SK-N-SH (cell line): Measurements from ENCODE around the gene AP3S1. TPM values are rescaled to one million over a fixed set of nuclear protein-coding genes. Genes with fewer than 3 reads are reported as not detected.

Experiments
- CTCF ChIA-PET: fragments of 300-600, 350-600 bp; formaldehyde crosslinking; extraction: SDS; loops from one replicate; lab custom pipeline; 2021; lab: Yijun Ruan, JAX
- POLR2A ChIA-PET: fragments of 350-600 bp; sonication (Branson Sonifier 250); formaldehyde crosslinking; extraction: SDS; loops from one replicate; lab custom pipeline; 2020; ENCODE audit warnings: antibody characterized with exemption, inconsistent platforms; lab: Yijun Ruan, JAX
- DNase-seq: peaks from one replicate; pipeline ENCODE4 v3.0.0; 2012
- H2AFZ ChIP-seq: fragments of 200-600 bp; sonication (generic); 2 replicates; pipeline ENCODE4 v1.8.1; 2016; ENCODE audit warnings: antibody characterized with exemption, mild to moderate bottlenecking, low read depth
- H3F3A ChIP-seq: fragments of 200-600 bp; sonication (generic); replicated peaks from 2 replicates; pipeline ENCODE3; 2016; ENCODE audit warnings: antibody characterized with exemption, mild to moderate bottlenecking; ENCODE audit not compliant: insufficient read depth
- H3K27ac ChIP-seq, 2 experiments: fragments of 200-500 bp in 1 of 2; fragments of 200-600 bp in 1 of 2; sonication (Bioruptor generic) in 1 of 2; sonication (generic), shearing (Covaris generic) in 1 of 2; 2 replicates each; pipeline versions ENCODE4 v1.5.1 to v1.6.1; 2014 to 2016; ENCODE audit warnings: low read depth in 2 of 2, inconsistent platforms in 1 of 2, low read length in 1 of 2, mild to moderate bottlenecking in 1 of 2, mixed read lengths in 1 of 2
- H3K27me3 ChIP-seq: fragments of 200-600 bp; sonication (generic), shearing (Covaris generic); 2 replicates; pipeline ENCODE4 v1.6.1; 2016; ENCODE audit warnings: mixed run types; ENCODE audit not compliant: insufficient read depth
- H3K36me3 ChIP-seq, 2 experiments: fragments of 200-500 bp in 1 of 2; fragments of 200-600 bp in 1 of 2; sonication (Bioruptor generic) in 1 of 2; sonication (generic) in 1 of 2; replicated peaks in 1 of 2; 2 replicates each; pipeline versions ENCODE3 to v1.5.1; 2014 to 2016; ENCODE audit warnings: low read length in 1 of 2, mild to moderate bottlenecking in 1 of 2; ENCODE audit not compliant: insufficient read depth in 2 of 2, control insufficient read depth in 1 of 2
- H3K4me1 ChIP-seq, 2 experiments: fragments of 200-500 bp in 1 of 2; fragments of 200-600 bp in 1 of 2; sonication (Bioruptor generic) in 1 of 2; sonication (generic), shearing (Covaris generic) in 1 of 2; 2 replicates each; pipeline versions ENCODE4 v1.5.1 to v1.6.1; 2014 to 2016; ENCODE audit warnings: low read depth in 1 of 2, low read length in 1 of 2, mixed run types in 1 of 2; ENCODE audit not compliant: insufficient read depth in 2 of 2, control insufficient read depth in 1 of 2
- H3K4me2 ChIP-seq: fragments of 200-600 bp; sonication (generic), shearing (Covaris generic); 2 replicates; pipeline ENCODE4 v1.6.1; 2017; ENCODE audit warnings: mixed run types
- H3K4me3 ChIP-seq, 2 experiments: fragments of 200-500 bp in 1 of 2; fragments of 200-600 bp in 1 of 2; sonication (Bioruptor generic) in 1 of 2; sonication (generic), shearing (Covaris generic) in 1 of 2; 2 replicates each; pipeline versions ENCODE4 v1.5.1 to v1.8.1; 2014 to 2016; ENCODE audit warnings: low read depth in 2 of 2, inconsistent platforms in 1 of 2, low read length in 1 of 2, mild to moderate bottlenecking in 1 of 2, mixed read lengths in 1 of 2, moderate library complexity in 1 of 2
- H3K79me2 ChIP-seq: fragments of 200-600 bp; sonication (generic); 2 replicates; pipeline ENCODE4 v1.8.1; 2017; ENCODE audit warnings: mild to moderate bottlenecking; ENCODE audit not compliant: insufficient read depth
- H3K9ac ChIP-seq: fragments of 200-600 bp; sonication (generic); 2 replicates; pipeline ENCODE4 v1.6.1; 2017; ENCODE audit warnings: mixed run types
- H3K9me2 ChIP-seq: fragments of 200-600 bp; sonication (generic); 2 replicates; pipeline ENCODE4 v1.6.1; 2017; ENCODE audit warnings: mixed run types
- H3K9me3 ChIP-seq: fragments of 200-600 bp; sonication (generic); 2 replicates; pipeline ENCODE4 v1.6.1; 2017; ENCODE audit warnings: mixed run types, mild to moderate bottlenecking, moderate library complexity
- H4K20me1 ChIP-seq: fragments of 200-600 bp; sonication (generic); 2 replicates; pipeline ENCODE4 v1.6.1; 2017; ENCODE audit warnings: mild to moderate bottlenecking, mixed run types; ENCODE audit not compliant: insufficient read depth
- CHD2 ChIP-seq: fragments of 150-350 bp; IDR thresholded peaks from 2 replicates; pipeline ENCODE4 v1.6.1; 2018; ENCODE audit warnings: low read length; ENCODE audit not compliant: partially characterized antibody
- ELF1 ChIP-seq: IDR thresholded peaks from 2 replicates; pipeline ENCODE4 v1.4.0; 2012
- FOSL2 ChIP-seq: IDR thresholded peaks from 2 replicates; pipeline ENCODE4 v1.4.0; 2012; ENCODE audit warnings: low read depth, mild to moderate bottlenecking, moderate library complexity, borderline replicate concordance
- FOXJ3 ChIP-seq: sonication (generic); formaldehyde crosslinking; IDR thresholded peaks from 2 replicates; pipeline ENCODE4 v1.5.1; 2020; ENCODE audit warnings: mild to moderate bottlenecking, missing genetic modification reagents
- FOXM1 ChIP-seq: IDR thresholded peaks from 2 replicates; pipeline ENCODE4 v1.4.0; 2012; ENCODE audit warnings: low read depth, mild to moderate bottlenecking
- GABPA ChIP-seq: IDR thresholded peaks from 2 replicates; pipeline ENCODE4 v1.4.0; 2012; ENCODE audit warnings: low read depth, mild to moderate bottlenecking
- JUND ChIP-seq: IDR thresholded peaks from 2 replicates; pipeline ENCODE4 v1.4.0; 2012
- MXI1 ChIP-seq: IDR thresholded peaks from 2 replicates; pipeline ENCODE4 v1.6.1; 2012; ENCODE audit warnings: mild to moderate bottlenecking, low read depth, low read length, improper control_type of control experiment
- NFIC ChIP-seq: IDR thresholded peaks from 2 replicates; pipeline ENCODE4 v1.4.0; 2012; ENCODE audit warnings: borderline replicate concordance
- NRF1 ChIP-seq: IDR thresholded peaks from 2 replicates; pipeline ENCODE4 v1.6.1; 2012; ENCODE audit warnings: low read depth, mild to moderate bottlenecking, low read length
- POLR2AphosphoS5 ChIP-seq: IDR thresholded peaks from 2 replicates; pipeline ENCODE4 v1.6.1; 2012; ENCODE audit warnings: low read depth, low read length
- RAD21 ChIP-seq: IDR thresholded peaks from 2 replicates; pipeline ENCODE4 v1.6.1; 2012; ENCODE audit warnings: mild to moderate bottlenecking, low read length
- RFX5 ChIP-seq: IDR thresholded peaks from 2 replicates; pipeline ENCODE4 v1.6.1; 2012; ENCODE audit warnings: mild to moderate bottlenecking, improper control_type of control experiment, low read length
- RXRA ChIP-seq: IDR thresholded peaks from 2 replicates; pipeline ENCODE4 v1.4.0; 2012; ENCODE audit warnings: low read depth, mild to moderate bottlenecking, borderline replicate concordance
- SIN3A ChIP-seq: IDR thresholded peaks from 2 replicates; pipeline ENCODE4 v1.6.1; 2012; ENCODE audit warnings: low read depth, mild to moderate bottlenecking, low read length, moderate library complexity, borderline replicate concordance
- TAF1 ChIP-seq: IDR thresholded peaks from 2 replicates; pipeline ENCODE4 v1.6.1; 2012; ENCODE audit warnings: low read depth, mild to moderate bottlenecking, low read length, moderate library complexity, borderline replicate concordance
- TCF12 ChIP-seq: IDR thresholded peaks from 2 replicates; pipeline ENCODE4 v1.4.0; 2012
- USF1 ChIP-seq: IDR thresholded peaks from 2 replicates; pipeline ENCODE4 v1.4.0; 2012; ENCODE audit warnings: low read depth, borderline replicate concordance
- YY1 ChIP-seq: IDR thresholded peaks from 2 replicates; pipeline ENCODE4 v1.4.0; 2012; ENCODE audit warnings: low read depth, mild to moderate bottlenecking
- WGBS: methylation state at CpG from one replicate; pipeline ENCODE4 v1.1.6; 2017; ENCODE audit warnings: low lambda C conversion rate; 5-methylcytosine and 5-hydroxymethylcytosine counted together
- polyA plus RNA-seq, 3 experiments: library from polyadenylated mRNA; depleted of rRNA; stranded (reverse); fragments of >200 nt; gene quantifications; 2 replicates each; pipeline ENCODE4 v1.2.3, GENCODE V29; 2012
- TF ChIP-seq, protein P1 (sequence below): IDR thresholded peaks from 2 replicates; pipeline ENCODE4 v1.4.0; 2012; ENCODE audit warnings: low read depth
- TF ChIP-seq, protein P2 (sequence below): IDR thresholded peaks from 2 replicates; pipeline ENCODE4 v1.4.0; 2012; ENCODE audit warnings: low read depth, borderline replicate concordance
- TF ChIP-seq, protein P3 (sequence below): fragments of 200-600 bp; sonication (generic); IDR thresholded peaks from 2 replicates; pipeline ENCODE4 v1.6.1; 2017; ENCODE audit warnings: antibody characterized with exemption, mild to moderate bottlenecking, moderate library complexity

AP3S1 gene
- polyA plus RNA-seq, 1 of the 3 experiments (the other 2 are of a cell fraction): 21.6 TPM

- Histone ChIP-seq H3K36me3 (no peaks in the 10 kb centered on the region), H3K79me2 (no peaks in the 10 kb centered on the region), H3K9ac (no peak overlapping the region), H3K27me3 (no peaks in the 10 kb centered on the region)
- CTCF ChIA-PET: interaction anchor here (1.6 kb wide), 1 partner anchor 12 kb away, joined by 5 read pairs; no protein-coding TSS in a partner anchor
- 82% methylated on average over 3 of the region's 4 CpGs for WGBS
- no peak for TF ChIP-seq SIN3A
- TF ChIP-seq NRF1: no peak
- TF ChIP-seq, protein P1, sequence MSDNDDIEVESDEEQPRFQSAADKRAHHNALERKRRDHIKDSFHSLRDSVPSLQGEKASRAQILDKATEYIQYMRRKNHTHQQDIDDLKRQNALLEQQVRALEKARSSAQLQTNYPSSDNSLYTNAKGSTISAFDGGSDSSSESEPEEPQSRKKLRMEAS: no peak
- TF ChIP-seq TCF12: no peak
- no peak for TF ChIP-seq CHD2
- TF ChIP-seq FOSL2: no peak
- TF ChIP-seq GABPA: no peak
- TF ChIP-seq JUND: no peak
- TF ChIP-seq, all 33 proteins: peak for 0
- H4K20me1 ChIP-seq: no peaks in the 10 kb centered on the region
- POLR2A ChIA-PET: no interaction called here
- no peak for DNase-seq
- no peak overlapping the region for H3K27ac ChIP-seq
- H3K4me2 ChIP-seq: no peak overlapping the region
- H3K9me3 ChIP-seq: no peaks in the 10 kb centered on the region
- H3F3A ChIP-seq: no peaks in the 10 kb centered on the region
- H3K4me3 ChIP-seq: no peak overlapping the region
- H2AFZ ChIP-seq: no peak overlapping the region
- no peaks in the 10 kb centered on the region for H3K4me1 ChIP-seq
- no peaks in the 10 kb centered on the region for H3K9me2 ChIP-seq
Observed at GRCh38 chr5:115940080-115940810, 98.5 kb downstream of the AP3S1 start.

DNA sequence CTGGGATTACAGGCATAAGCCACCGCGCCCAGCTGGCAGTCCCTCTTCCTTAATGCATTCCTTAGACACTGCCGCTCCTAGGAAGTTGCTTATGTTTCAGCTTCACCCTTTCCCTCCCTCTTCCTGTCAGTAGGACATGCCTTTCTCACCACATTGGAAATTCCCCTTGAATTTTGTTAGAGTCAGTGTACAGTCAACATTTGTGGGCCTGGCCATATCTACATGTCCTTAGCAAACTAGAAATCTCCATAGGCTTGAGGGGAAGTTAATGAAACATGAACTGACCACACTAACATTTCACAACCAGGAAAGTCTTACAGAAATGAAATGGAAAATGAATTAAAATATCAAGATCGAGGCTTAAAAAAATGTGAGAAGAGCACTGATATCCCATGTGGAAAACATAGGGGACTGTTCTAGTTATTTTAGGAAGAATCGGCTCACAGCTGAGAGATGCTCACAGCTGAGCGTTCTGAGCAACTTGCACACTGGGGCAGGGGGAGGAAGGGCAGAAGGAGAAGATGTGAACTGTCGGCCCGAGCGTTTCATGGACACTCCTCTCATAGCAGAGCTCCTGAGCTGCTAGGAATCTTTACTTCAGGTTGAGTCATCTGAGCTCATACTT, 99.4 kb downstream of the AP3S1 start:
- Histone ChIP-seq H3K36me3 (no peaks in the 10 kb centered on the region), H4K20me1 (no peaks in the 10 kb centered on the region), H3K4me1 (no peaks in the 10 kb centered on the region), H3K9me3 (no peaks in the 10 kb centered on the region), H2AFZ (peak overlapping the region; percentile 36; the same call in 1 of the 2 replicates), H3K79me2 (no peaks in the 10 kb centered on the region), H3K4me2 (peak overlapping the region; percentile 37; the same call in 1 of the 2 replicates), H3K27me3 (no peaks in the 10 kb centered on the region), H3K9ac (peak overlapping the region; percentile 34; the same call in 1 of the 2 replicates), H3K9me2 (no peaks in the 10 kb centered on the region), H3K4me3 (no peak overlapping the region), H3F3A (no peaks in the 10 kb centered on the region), H3K27ac (peak overlapping the region in 1 of 2 experiments; percentile 58; a peak in 2 of 4 replicates)
- 63% methylated on average over 9 of the region's 9 CpGs for WGBS
- TF ChIP-seq ELF1 (no peak), YY1 (no peak), FOXM1 (no peak), RFX5 (no peak), TAF1 (no peak), POLR2AphosphoS5 (no peak), FOSL2 (no peak), FOXJ3 (no peak), MXI1 (no peak), NFIC (no peak), USF1 (no peak), RAD21 (no peak), RXRA (no peak)
- TF ChIP-seq, protein P2, sequence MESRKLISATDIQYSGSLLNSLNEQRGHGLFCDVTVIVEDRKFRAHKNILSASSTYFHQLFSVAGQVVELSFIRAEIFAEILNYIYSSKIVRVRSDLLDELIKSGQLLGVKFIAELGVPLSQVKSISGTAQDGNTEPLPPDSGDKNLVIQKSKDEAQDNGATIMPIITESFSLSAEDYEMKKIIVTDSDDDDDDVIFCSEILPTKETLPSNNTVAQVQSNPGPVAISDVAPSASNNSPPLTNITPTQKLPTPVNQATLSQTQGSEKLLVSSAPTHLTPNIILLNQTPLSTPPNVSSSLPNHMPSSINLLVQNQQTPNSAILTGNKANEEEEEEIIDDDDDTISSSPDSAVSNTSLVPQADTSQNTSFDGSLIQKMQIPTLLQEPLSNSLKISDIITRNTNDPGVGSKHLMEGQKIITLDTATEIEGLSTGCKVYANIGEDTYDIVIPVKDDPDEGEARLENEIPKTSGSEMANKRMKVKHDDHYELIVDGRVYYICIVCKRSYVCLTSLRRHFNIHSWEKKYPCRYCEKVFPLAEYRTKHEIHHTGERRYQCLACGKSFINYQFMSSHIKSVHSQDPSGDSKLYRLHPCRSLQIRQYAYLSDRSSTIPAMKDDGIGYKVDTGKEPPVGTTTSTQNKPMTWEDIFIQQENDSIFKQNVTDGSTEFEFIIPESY: no peak
- TF ChIP-seq, protein P3, sequence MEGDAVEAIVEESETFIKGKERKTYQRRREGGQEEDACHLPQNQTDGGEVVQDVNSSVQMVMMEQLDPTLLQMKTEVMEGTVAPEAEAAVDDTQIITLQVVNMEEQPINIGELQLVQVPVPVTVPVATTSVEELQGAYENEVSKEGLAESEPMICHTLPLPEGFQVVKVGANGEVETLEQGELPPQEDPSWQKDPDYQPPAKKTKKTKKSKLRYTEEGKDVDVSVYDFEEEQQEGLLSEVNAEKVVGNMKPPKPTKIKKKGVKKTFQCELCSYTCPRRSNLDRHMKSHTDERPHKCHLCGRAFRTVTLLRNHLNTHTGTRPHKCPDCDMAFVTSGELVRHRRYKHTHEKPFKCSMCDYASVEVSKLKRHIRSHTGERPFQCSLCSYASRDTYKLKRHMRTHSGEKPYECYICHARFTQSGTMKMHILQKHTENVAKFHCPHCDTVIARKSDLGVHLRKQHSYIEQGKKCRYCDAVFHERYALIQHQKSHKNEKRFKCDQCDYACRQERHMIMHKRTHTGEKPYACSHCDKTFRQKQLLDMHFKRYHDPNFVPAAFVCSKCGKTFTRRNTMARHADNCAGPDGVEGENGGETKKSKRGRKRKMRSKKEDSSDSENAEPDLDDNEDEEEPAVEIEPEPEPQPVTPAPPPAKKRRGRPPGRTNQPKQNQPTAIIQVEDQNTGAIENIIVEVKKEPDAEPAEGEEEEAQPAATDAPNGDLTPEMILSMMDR: no peak
- TF ChIP-seq, protein P1: no peak
- DNase-seq: no peak
- CTCF ChIA-PET: interaction anchor here (1.6 kb wide), 1 partner anchor 12 kb away, joined by 5 read pairs; no protein-coding TSS in a partner anchor
- POLR2A ChIA-PET: no interaction called here
